ENCODE results near the gene TMEM259. TPM values are rescaled to one million over a fixed set of nuclear protein-coding genes. Genes with fewer than 3 reads are reported as not detected.
A peak's percentile ranks its signal among the peaks of the same experiment; 100 is the strongest.

Gene TMEM259
- total and polyA plus RNA-seq, 2 of the 13 experiments (the other 11 are each of a cell fraction or from before 2014, with no cell fraction given): 64.7 to 164 TPM

GRCh38 chr19:1055028-1055425 is 34.1 kb upstream of the TMEM259 start:
- no peak overlapping the region for H3K9ac ChIP-seq (ENCODE audit: insufficient read depth, low read depth, low read length)
- DNase-seq (ENCODE audit: low spot score): no peak
- H3K79me2 ChIP-seq (ENCODE audit: insufficient read depth, low read length): no peaks in the 10 kb centered on the region
- no TSS peak for BruUV-seq (replicated peaks)
- intact Hi-C loops (cut with micrococcal nuclease; ENCODE audit: unreplicated experiment): loop anchor here (10.0 kb wide), 1 partner anchor 50 kb away; the partner anchor contains the start of gene GPX4
- no peaks in the 10 kb centered on the region; a peak in 1 of 5 replicates for H3K27me3 ChIP-seq (ENCODE audit: control insufficient read depth in 1 of 2, insufficient read depth in 2 of 2, low read length in 2 of 2)
- ChIA-PET CTCF (ENCODE audit: low intra/inter-chr PET ratio, low total read pairs) (no interaction called here), POLR2A (no interaction called here)
- H3K36me3 ChIP-seq (replicated peaks in 1 of 2; ENCODE audit: control insufficient read depth in 1 of 2, insufficient read depth in 2 of 2, low read length in 2 of 2): peaks cover 12 to 37% of the 10 kb centered on the region in 2 experiments; a peak in 4 of 5 replicates
- TF ChIP-seq ZNF24 (IDR thresholded peaks at IDR 0.05) (no peak), RBFOX2 (IDR thresholded peaks at IDR 0.05; ENCODE audit: low read depth, low read length) (peak; percentile 21; the same call in 1 of the 2 replicates)
- FAIRE-seq: no peak
- H3K4me3 ChIP-seq (replicated peaks in 1 of 3; ENCODE audit: insufficient read depth in 1 of 3, low read depth in 2 of 3, low read length in 3 of 3): no peak overlapping the region
- no peaks in the 10 kb centered on the region for H4K20me1 ChIP-seq (ENCODE audit: insufficient read depth, low read length)
- H2AFZ ChIP-seq (ENCODE audit: low read length): no peak overlapping the region
- 94% methylated on average over 10 of the region's 14 CpGs for WGBS (ENCODE audit: low lambda C conversion rate)
- H3K4me1 ChIP-seq (ENCODE audit: insufficient read depth, low read length): peaks cover 21% of the 10 kb centered on the region
- in situ Hi-C loops (cut with HindIII; ENCODE audit: extremely low pct_ligation_motif_present, low pct_unique_long_range_greater_than_20kb): no loop called here
- ATAC-seq: no peak
- no peaks in the 10 kb centered on the region for H3K9me3 ChIP-seq (ENCODE audit: low read length)
- H3K27ac ChIP-seq (ENCODE audit: extremely low read length, insufficient read depth, low read length): no peak overlapping the region
- no peak overlapping the region for H3K4me2 ChIP-seq (ENCODE audit: low read depth, low read length)

GRCh38 chr19:1054102-1055027 is 33.4 kb upstream of the TMEM259 start:
- Histone ChIP-seq H3K4me2 (ENCODE audit: low read depth, low read length) (no peak overlapping the region), H3K4me1 (ENCODE audit: insufficient read depth, low read length) (peaks cover 24% of the 10 kb centered on the region), H4K20me1 (ENCODE audit: insufficient read depth, low read length) (no peaks in the 10 kb centered on the region), H3K36me3 (replicated peaks in 1 of 2; ENCODE audit: control insufficient read depth in 1 of 2, insufficient read depth in 2 of 2, low read length in 2 of 2) (peaks cover 12 to 37% of the 10 kb centered on the region in 2 experiments; a peak in 4 of 5 replicates), H3K27ac (ENCODE audit: extremely low read length, insufficient read depth, low read length) (no peak overlapping the region), H3K27me3 (ENCODE audit: control insufficient read depth in 1 of 2, insufficient read depth in 2 of 2, low read length in 2 of 2) (no peaks in the 10 kb centered on the region; a peak in 1 of 5 replicates), H2AFZ (ENCODE audit: low read length) (no peak overlapping the region), H3K9ac (ENCODE audit: insufficient read depth, low read depth, low read length) (no peak overlapping the region), H3K9me3 (ENCODE audit: low read length) (no peaks in the 10 kb centered on the region), H3K79me2 (ENCODE audit: insufficient read depth, low read length) (no peaks in the 10 kb centered on the region), H3K4me3 (replicated peaks in 1 of 3; ENCODE audit: insufficient read depth in 1 of 3, low read depth in 2 of 3, low read length in 3 of 3) (no peak overlapping the region)
- ChIA-PET POLR2A (interaction anchor here (0.9 kb wide), 1 partner anchor 50 kb away, joined by 3 read pairs; the partner anchor contains the start of gene GPX4), CTCF (ENCODE audit: low intra/inter-chr PET ratio, low total read pairs) (no interaction called here)
- WGBS (ENCODE audit: low lambda C conversion rate): 93% methylated on average over 17 of the region's 28 CpGs
- no peak for FAIRE-seq
- DNase-seq (ENCODE audit: low spot score): no peak
- peak; percentile 25; the same call in 1 of the 2 replicates for TF ChIP-seq RBFOX2 (IDR thresholded peaks at IDR 0.05; ENCODE audit: low read depth, low read length)
- TF ChIP-seq ZBTB46 (CRISPR knock-in tag; IDR thresholded peaks at IDR 0.05; ENCODE audit: borderline replicate concordance): no peak
- TF ChIP-seq ZMYM3 (CRISPR knock-in tag; IDR thresholded peaks at IDR 0.05): peak; percentile 81
- peak; percentile 75 for TF ChIP-seq ZFP36 (IDR thresholded peaks at IDR 0.05; ENCODE audit: borderline replicate concordance, low read depth, low read length, partially characterized antibody)
- intact Hi-C loops (cut with micrococcal nuclease; ENCODE audit: unreplicated experiment): loop anchor here (10.0 kb wide), 1 partner anchor 50 kb away; the partner anchor contains the start of gene GPX4
- in situ Hi-C loops (cut with HindIII; ENCODE audit: extremely low pct_ligation_motif_present, low pct_unique_long_range_greater_than_20kb): no loop called here
- no peak for ATAC-seq
- BruUV-seq (replicated peaks): no TSS peak

Measured in HepG2 (cell line).